ENCODE data around the gene FGD4.

- TF ChIP-seq, protein P1, sequence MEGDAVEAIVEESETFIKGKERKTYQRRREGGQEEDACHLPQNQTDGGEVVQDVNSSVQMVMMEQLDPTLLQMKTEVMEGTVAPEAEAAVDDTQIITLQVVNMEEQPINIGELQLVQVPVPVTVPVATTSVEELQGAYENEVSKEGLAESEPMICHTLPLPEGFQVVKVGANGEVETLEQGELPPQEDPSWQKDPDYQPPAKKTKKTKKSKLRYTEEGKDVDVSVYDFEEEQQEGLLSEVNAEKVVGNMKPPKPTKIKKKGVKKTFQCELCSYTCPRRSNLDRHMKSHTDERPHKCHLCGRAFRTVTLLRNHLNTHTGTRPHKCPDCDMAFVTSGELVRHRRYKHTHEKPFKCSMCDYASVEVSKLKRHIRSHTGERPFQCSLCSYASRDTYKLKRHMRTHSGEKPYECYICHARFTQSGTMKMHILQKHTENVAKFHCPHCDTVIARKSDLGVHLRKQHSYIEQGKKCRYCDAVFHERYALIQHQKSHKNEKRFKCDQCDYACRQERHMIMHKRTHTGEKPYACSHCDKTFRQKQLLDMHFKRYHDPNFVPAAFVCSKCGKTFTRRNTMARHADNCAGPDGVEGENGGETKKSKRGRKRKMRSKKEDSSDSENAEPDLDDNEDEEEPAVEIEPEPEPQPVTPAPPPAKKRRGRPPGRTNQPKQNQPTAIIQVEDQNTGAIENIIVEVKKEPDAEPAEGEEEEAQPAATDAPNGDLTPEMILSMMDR (IDR thresholded peaks at IDR 0.05): no peak
- no peak for TF ChIP-seq POLR2AphosphoS5 (IDR thresholded peaks at IDR 0.05)
- TF ChIP-seq POLR2A (IDR thresholded peaks at IDR 0.05): no peak
These were observed 17.1 kb upstream of the FGD4 start for GRCh38 chr12:32382226-32382625.
